Nephron progenitor cell (in vitro differentiated cells): ENCODE data around the gene PHLDA3.
A peak's percentile ranks its signal among the peaks of the same experiment; 100 is the strongest.

Source experiments
- DNase-seq: peaks from one replicate; pipeline ENCODE4 v3.0.0; 2021
- H3K27ac Mint-ChIP-seq: 2 replicates; pipeline ENCODE4 v1.8.0; 2021; ENCODE audit warnings: mild to moderate bottlenecking, moderate library complexity, mixed read lengths
- H3K27me3 Mint-ChIP-seq: 2 replicates; pipeline ENCODE4 v1.8.0; 2021; ENCODE audit warnings: mild to moderate bottlenecking, low read depth, mixed read lengths; ENCODE audit not compliant: poor library complexity
- H3K36me3 Mint-ChIP-seq: 2 replicates; pipeline ENCODE4 v1.8.0; 2021; ENCODE audit warnings: low read depth, mixed read lengths
- H3K4me1 Mint-ChIP-seq: 2 replicates; pipeline ENCODE4 v1.8.0; 2021; ENCODE audit warnings: mixed read lengths
- H3K4me3 Mint-ChIP-seq: 2 replicates; pipeline ENCODE4 v1.8.0; 2021; ENCODE audit warnings: mild to moderate bottlenecking, moderate library complexity, mixed read lengths
- H3K9me3 Mint-ChIP-seq: 2 replicates; pipeline ENCODE4 v1.8.0; 2021; ENCODE audit warnings: mild to moderate bottlenecking, moderate library complexity, mixed read lengths
- CTCF ChIP-seq: fragments of 200-600 bp; sonication (generic); IDR thresholded peaks from 2 replicates; pipeline ENCODE4 v1.5.0; 2021; ENCODE audit warnings: antibody characterized with exemption

PHLDA3 gene

DNA sequence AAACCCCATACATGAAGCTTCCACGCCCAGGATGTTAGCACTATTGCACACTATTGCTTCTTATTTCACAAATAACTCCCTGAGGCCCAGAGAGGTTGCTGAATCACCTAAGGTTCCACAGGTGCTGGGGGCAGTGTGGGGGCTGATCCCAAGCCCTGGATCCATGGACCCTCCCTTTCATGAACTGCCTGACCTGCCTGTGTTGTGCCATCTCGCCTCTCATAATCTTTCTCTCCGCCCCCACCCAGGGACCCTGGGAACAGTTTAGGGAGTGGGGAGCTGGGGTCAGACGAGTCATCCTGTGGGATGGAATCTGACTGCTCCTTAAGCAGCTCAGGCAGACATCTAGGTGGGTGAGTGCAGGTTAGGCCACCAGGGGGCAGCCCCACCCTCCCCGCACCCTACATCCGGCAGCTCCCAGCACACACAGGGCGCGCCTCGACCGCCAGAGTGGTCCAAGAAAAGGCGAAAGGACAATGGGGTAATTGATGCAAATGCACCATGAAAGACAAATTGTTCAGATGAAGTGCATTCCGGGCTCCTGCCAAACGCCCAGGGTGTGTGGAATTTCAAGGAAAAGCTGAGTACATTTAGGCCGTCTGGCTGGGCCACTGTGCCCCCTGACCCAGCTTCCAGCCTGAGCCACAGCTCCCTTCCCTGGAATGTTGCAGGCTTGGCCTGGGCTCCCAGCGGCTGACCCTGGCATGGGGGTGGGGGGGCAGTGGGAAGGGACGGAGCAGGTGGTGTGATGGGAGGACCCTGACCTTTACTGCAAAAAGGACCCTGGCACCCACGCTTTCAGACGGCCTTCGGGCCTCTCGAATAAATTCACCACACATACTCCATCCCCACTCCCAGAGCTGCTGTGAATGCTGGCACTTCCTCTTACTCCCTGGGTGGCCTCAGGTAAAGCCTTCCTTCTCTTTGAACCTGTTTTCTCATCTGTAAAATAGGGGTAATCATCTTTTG, 20.8 kb downstream of the PHLDA3 start:
- peak; percentile 80 for DNase-seq

DNA sequence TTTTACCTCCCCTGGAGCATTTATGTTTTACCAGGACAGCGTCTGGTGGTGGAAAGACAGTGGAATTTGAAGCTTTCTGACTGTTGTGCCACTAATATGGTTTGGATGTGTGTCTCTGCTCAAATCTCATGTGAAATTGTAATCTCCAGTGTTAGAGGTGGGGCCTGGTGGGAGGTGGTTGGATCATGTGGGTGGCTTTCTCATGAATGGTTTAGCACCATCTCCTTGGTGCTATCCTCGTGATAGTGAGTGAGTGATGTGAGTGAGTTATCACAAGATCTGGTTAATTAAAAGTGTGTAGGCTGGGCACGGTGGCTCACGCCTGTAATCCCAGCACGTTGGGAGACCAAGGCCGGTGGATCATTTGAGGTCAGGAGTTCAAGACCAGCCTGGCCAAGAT, 23.7 kb downstream of the PHLDA3 start:
- Mint-ChIP-seq H3K4me1 (peaks cover 45% of the 10 kb centered on the region), H3K4me3 (no peak overlapping the region), H3K9me3 (peaks cover 15% of the 10 kb centered on the region), H3K36me3 (peaks cover 4% of the 10 kb centered on the region), H3K27ac (no peak overlapping the region), H3K27me3 (peaks cover 57% of the 10 kb centered on the region)
- TF ChIP-seq CTCF, result no peak
- no peak for DNase-seq

More for the DNA sequence above, 20.8 kb downstream of the PHLDA3 start:
- Mint-ChIP-seq H3K27ac (no peak overlapping the region), H3K4me3 (no peak overlapping the region), H3K4me1 (peaks cover 60% of the 10 kb centered on the region), H3K27me3 (peaks cover 56% of the 10 kb centered on the region), H3K36me3 (no peaks in the 10 kb centered on the region), H3K9me3 (no peaks in the 10 kb centered on the region)
- peak; percentile 82 for TF ChIP-seq CTCF

DNA sequence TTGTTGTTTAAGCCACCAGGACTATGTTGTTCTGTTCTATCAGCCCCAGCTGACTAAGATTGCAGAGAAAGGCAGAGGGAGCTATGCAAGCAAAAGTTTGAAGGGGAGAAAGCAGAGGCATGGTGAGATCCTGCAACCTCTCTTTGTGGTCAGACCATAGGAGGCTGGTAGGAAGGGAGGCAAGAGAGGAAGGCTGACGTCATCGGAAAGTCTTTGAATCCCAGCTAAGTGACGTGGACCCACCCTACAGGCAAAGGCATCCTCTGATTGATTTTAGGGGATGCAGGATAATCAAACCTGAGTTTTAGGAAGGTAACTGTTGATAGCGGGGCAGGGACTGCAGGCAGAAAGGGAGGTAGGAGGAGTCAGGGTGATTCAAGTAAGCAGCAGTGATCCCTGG, 24.2 kb downstream of the PHLDA3 start:
- peaks cover 17% of the 10 kb centered on the region for H3K9me3 Mint-ChIP-seq
- H3K4me1 Mint-ChIP-seq, result peaks cover 40% of the 10 kb centered on the region
- no peak for TF ChIP-seq CTCF
- no peak overlapping the region for H3K27ac Mint-ChIP-seq
- no peak overlapping the region for H3K4me3 Mint-ChIP-seq
- DNase-seq, result no peak
- peaks cover 4% of the 10 kb centered on the region for H3K36me3 Mint-ChIP-seq
- H3K27me3 Mint-ChIP-seq, result peaks cover 57% of the 10 kb centered on the region

DNA sequence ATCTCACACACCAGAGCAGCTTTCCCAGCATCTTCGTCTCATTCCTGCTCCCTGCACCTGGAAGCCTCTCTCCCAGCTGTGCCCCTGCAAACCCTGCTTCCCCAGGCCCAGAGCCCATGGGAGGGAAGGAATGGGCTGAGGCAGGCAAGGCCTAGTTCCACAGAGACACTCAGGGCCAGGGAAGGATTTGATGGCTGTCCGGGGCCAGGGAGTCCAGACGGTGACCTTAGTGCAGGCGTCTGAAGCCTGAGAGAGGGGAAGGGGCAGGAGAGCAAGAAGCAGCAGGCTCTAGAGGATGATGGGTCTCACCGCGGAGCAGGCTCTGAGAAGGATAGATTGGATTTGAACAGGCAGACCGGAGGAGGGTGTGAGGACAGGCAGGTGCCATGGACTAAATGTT, 25.2 kb downstream of the PHLDA3 start:
- H3K9me3 Mint-ChIP-seq, result peaks cover 21% of the 10 kb centered on the region
- peaks cover 65% of the 10 kb centered on the region for H3K27me3 Mint-ChIP-seq
- peaks cover 29% of the 10 kb centered on the region for H3K4me1 Mint-ChIP-seq

DNA sequence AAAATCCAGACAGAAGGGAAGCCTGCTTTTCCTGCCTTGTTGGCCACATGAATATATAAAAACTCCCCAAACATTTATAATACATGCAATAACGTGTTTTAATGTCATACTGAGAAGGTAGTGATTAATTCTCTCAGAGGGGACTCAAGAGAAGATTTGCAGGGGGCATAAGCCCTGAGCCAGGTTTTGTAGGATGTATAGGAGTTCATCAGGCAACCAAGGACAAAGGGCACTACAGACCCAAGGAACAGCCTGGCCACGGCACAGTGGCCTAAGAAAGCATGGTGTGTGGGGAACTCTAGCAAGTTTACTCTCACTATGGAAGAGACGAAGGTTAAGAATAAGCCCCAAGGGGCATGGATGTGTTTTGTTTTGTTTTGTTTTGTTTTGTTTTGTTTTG, 32.0 kb downstream of the PHLDA3 start:
- DNase-seq, result no peak
- H3K9me3 Mint-ChIP-seq, result peaks cover 21% of the 10 kb centered on the region
- no peak overlapping the region for H3K4me3 Mint-ChIP-seq
- peaks cover 4% of the 10 kb centered on the region for H3K36me3 Mint-ChIP-seq
- TF ChIP-seq CTCF, result no peak
- H3K4me1 Mint-ChIP-seq, result peaks cover 18% of the 10 kb centered on the region
- H3K27me3 Mint-ChIP-seq, result peaks cover 42% of the 10 kb centered on the region
- H3K27ac Mint-ChIP-seq, result no peak overlapping the region

More for the DNA sequence above, 25.2 kb downstream of the PHLDA3 start:
- no peak overlapping the region for H3K27ac Mint-ChIP-seq
- no peak for TF ChIP-seq CTCF
- H3K36me3 Mint-ChIP-seq, result peaks cover 4% of the 10 kb centered on the region
- H3K4me3 Mint-ChIP-seq, result no peak overlapping the region
- no peak for DNase-seq

DNA sequence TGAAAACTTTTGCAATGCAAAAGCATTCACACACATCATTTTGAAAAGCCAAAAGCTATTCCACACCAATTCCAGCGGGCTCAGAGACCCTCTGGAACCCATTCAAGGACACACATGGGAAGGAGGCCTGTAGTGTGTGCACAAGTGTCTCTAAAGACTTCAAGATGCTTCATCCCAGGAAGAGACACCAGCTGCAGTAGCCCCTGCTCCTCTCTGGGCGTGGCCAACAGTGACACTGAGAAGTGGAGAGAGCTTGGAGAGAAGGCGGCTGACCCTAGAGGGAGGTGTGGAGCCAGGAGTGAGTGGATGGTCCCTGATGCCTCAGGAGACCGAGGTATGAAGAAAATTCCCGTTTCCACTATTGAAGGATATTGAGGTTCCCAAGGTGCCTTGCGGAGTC, 32.6 kb downstream of the PHLDA3 start:
- Mint-ChIP-seq H3K4me3 (no peak overlapping the region), H3K36me3 (peaks cover 4% of the 10 kb centered on the region), H3K4me1 (peaks cover 20% of the 10 kb centered on the region), H3K27ac (no peak overlapping the region), H3K9me3 (peaks cover 16% of the 10 kb centered on the region), H3K27me3 (peaks cover 39% of the 10 kb centered on the region)
- peak; percentile 47 for DNase-seq
- TF ChIP-seq CTCF, result no peak
